ENCODE data around the gene EXOC3. TPM values are rescaled to one million over a fixed set of nuclear protein-coding genes. Genes with fewer than 3 reads are reported as not detected.

EXOC3 gene
- total and polyA plus RNA-seq, 2 of the 8 experiments (the other 6 are each of a cell fraction or from before 2014, with no cell fraction given): 14.4 to 30.0 TPM

- WGBS, 2 experiments (ENCODE audit: extremely low coverage in 1 of 2, insufficient coverage in 1 of 2, insufficient read length in 1 of 2, insufficient replicate concordance in 2 of 2, low coverage in 1 of 2, low lambda C conversion rate in 2 of 2, missing lambda C conversion rate in 1 of 2): 78% methylated on average over 13 of the region's 13 CpGs; no CpG with 5 or more reads in 1 of the 2 experiments
- no peaks in the 10 kb centered on the region for H3K36me3 ChIP-seq (ENCODE audit: control insufficient read depth in 2 of 4, insufficient read depth in 4 of 4, low read length in 3 of 4)
- H3K18ac ChIP-seq (ENCODE audit: extremely low read depth, low read length): no peak overlapping the region
- POLR2A ChIA-PET (ENCODE audit: partially characterized antibody): no interaction called here
- no peak overlapping the region for H2BK20ac ChIP-seq (ENCODE audit: low read length)
- peaks cover 13 to 34% (median 27%) of the 10 kb centered on the region in 4 experiments for H3K27me3 ChIP-seq (replicated peaks in 1 of 4; ENCODE audit: control insufficient read depth in 3 of 4, extremely low read depth in 1 of 4, insufficient read depth in 3 of 4, low read length in 3 of 4)
- DNase-seq (ENCODE audit: low read depth in 1 of 2, low spot score in 2 of 2) (no peak), FAIRE-seq (no peak)
- H4K20me1 ChIP-seq (replicated peaks in 1 of 2; ENCODE audit: control insufficient read depth in 1 of 2, insufficient read depth in 2 of 2, low read length in 2 of 2): peaks cover 4 to 15% of the 10 kb centered on the region in 2 experiments
- H4K5ac ChIP-seq (ENCODE audit: insufficient read length, low read depth, low read length): no peak overlapping the region
- H3K4me1 ChIP-seq (replicated peaks in 1 of 4; ENCODE audit: control insufficient read depth in 3 of 4, insufficient read depth in 4 of 4, low read length in 3 of 4): peaks cover 0 to 6% (median 4%) of the 10 kb centered on the region in 4 experiments; a peak in 3 of 7 replicates
- no peak overlapping the region for H3K9ac ChIP-seq (replicated peaks in 1 of 4; ENCODE audit: extremely low read depth in 1 of 4, low read depth in 3 of 4, low read length in 3 of 4)
- H3K9me3 ChIP-seq (ENCODE audit: insufficient read depth in 2 of 2, low read depth in 1 of 2, low read length in 1 of 2): no peaks in the 10 kb centered on the region
- H3K79me2 ChIP-seq (ENCODE audit: control insufficient read depth in 1 of 2, insufficient read depth in 2 of 2, low read length in 2 of 2): no peaks in the 10 kb centered on the region
- no peak overlapping the region for H3K4ac ChIP-seq (replicated peaks; ENCODE audit: insufficient read length, low read depth, low read length)
- no peak overlapping the region for H3K23ac ChIP-seq (ENCODE audit: insufficient read length)
- no peak overlapping the region for H3K4me3 ChIP-seq (ENCODE audit: extremely low read depth in 1 of 4, insufficient read depth in 2 of 4, low read depth in 3 of 4, low read length in 4 of 4)
- CTCF ChIA-PET (ENCODE audit: partially characterized antibody): interaction anchor here (1.8 kb wide), 1 partner anchor 32 kb away, joined by 6 read pairs; no protein-coding TSS in a partner anchor
- no peaks in the 10 kb centered on the region for H3K79me1 ChIP-seq (ENCODE audit: low read depth, low read length)
- H2BK12ac ChIP-seq (ENCODE audit: low read depth, low read length): no peak overlapping the region
- no peak overlapping the region for H2AFZ ChIP-seq (ENCODE audit: low read length)
- H4K91ac ChIP-seq (replicated peaks; ENCODE audit: insufficient read length, low read length): no peak overlapping the region
- H2BK120ac ChIP-seq (replicated peaks; ENCODE audit: low read depth, low read length): no peak overlapping the region
- no peak overlapping the region for H3K56ac ChIP-seq (replicated peaks; ENCODE audit: insufficient read length, low read depth, low read length)
- H2BK15ac ChIP-seq (ENCODE audit: low read length): no peak overlapping the region
- no peak overlapping the region for H3K14ac ChIP-seq (ENCODE audit: insufficient read length)
- peaks cover 13% of the 10 kb centered on the region; the same call in 1 of the 2 replicates for H3K23me2 ChIP-seq (ENCODE audit: low read depth, low read length)
- no peak overlapping the region for H3K27ac ChIP-seq (ENCODE audit: low read depth, low read length)
- no peak overlapping the region for H2BK5ac ChIP-seq (ENCODE audit: low read depth, low read length)
- no peak overlapping the region for H4K8ac ChIP-seq (ENCODE audit: extremely low read depth, insufficient read depth, low read length)
- no peak overlapping the region for H3K4me2 ChIP-seq (ENCODE audit: insufficient read depth in 1 of 2, low read depth in 2 of 2, low read length in 2 of 2)
- H2AK5ac ChIP-seq (ENCODE audit: low read depth, low read length): no peak overlapping the region
- TF ChIP-seq SP1 (IDR thresholded peaks at IDR 0.05; ENCODE audit: low read depth, low read length) (no peak), BRCA1 (IDR thresholded peaks at IDR 0.05; ENCODE audit: low read depth, low read length) (no peak), TAF7 (optimal IDR thresholded peaks at IDR 0.05; ENCODE audit: borderline replicate concordance, low read depth, low read length) (no peak), GABPA (IDR thresholded peaks at IDR 0.05; ENCODE audit: borderline replicate concordance, insufficient read depth, low read length) (no peak), SAP30 (IDR thresholded peaks at IDR 0.05; ENCODE audit: insufficient read depth, insufficient replicate concordance, low read length) (no peak), SIRT6 (IDR thresholded peaks at IDR 0.05; ENCODE audit: low read length) (no peak), FOSL1 (IDR thresholded peaks at IDR 0.05; ENCODE audit: insufficient read depth, low read depth, low read length) (no peak), MAFK (IDR thresholded peaks at IDR 0.05; ENCODE audit: low read depth, low read length) (no peak), KDM5A (IDR thresholded peaks at IDR 0.05; ENCODE audit: low read length) (no peak), PHF8 (conservative IDR thresholded peaks at IDR 0.05; ENCODE audit: low read depth, low read length) (no peak), BCL11A (IDR thresholded peaks at IDR 0.05; ENCODE audit: low read depth in 2 of 2, low read length in 2 of 2) (no peak), RBBP5 (IDR thresholded peaks at IDR 0.05; ENCODE audit: borderline replicate concordance, low read depth, low read length) (no peak), CBX5 (IDR thresholded peaks at IDR 0.05; ENCODE audit: low read depth, low read length) (no peak), SP2 (IDR thresholded peaks at IDR 0.05; ENCODE audit: low read length) (no peak), KDM1A (IDR thresholded peaks at IDR 0.05; ENCODE audit: borderline replicate concordance, low read length) (no peak)
Observed at GRCh38 chr5:477871-478270, 34.9 kb downstream of the EXOC3 start.
